Coronary artery (tissue), 2 donors: ENCODE measurements around the gene OPN3.

Experiments
- DNase-seq: peaks from one replicate; pipeline ENCODE4 v3.0.0-alpha.2; 2017; ENCODE audit warnings: low spot score
- H3K27ac ChIP-seq, 2 donors: fragments of 200-600 bp; sonication (generic); one replicate each; pipeline ENCODE4 v1.5.1; 2016 to 2019
- H3K4me3 ChIP-seq: fragments of 200-600 bp; sonication (generic); 2 replicates; pipeline ENCODE4 v1.5.1; 2016; ENCODE audit warnings: mild to moderate bottlenecking, moderate library complexity
- TF ChIP-seq, protein P1 (sequence below): fragments of 200-600 bp; sonication (generic); IDR thresholded peaks from one replicate; pipeline ENCODE4 v1.5.1; 2019; ENCODE audit warnings: antibody characterized with exemption

The OPN3 gene

DNA sequence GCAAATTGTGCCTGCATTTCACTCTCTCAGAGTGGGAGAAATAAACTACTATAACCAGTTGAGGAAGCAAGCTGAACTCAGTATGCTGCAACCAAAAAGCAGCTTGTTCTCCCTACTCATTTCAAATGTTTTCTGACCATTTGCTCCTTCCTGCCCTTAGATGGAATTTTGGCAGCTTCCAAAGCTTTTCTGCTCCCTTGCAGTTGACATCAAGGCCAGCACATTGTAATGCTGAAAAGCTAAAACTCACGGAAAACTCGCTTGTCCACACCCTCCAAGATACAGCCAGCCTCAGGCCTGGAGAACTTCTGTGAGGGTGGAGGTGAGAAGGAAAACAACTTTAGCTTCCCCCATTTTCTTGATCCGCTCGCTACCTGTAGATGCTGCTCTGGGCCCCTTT is 5.0 kb upstream of the OPN3 start:
- TF ChIP-seq, protein P1, sequence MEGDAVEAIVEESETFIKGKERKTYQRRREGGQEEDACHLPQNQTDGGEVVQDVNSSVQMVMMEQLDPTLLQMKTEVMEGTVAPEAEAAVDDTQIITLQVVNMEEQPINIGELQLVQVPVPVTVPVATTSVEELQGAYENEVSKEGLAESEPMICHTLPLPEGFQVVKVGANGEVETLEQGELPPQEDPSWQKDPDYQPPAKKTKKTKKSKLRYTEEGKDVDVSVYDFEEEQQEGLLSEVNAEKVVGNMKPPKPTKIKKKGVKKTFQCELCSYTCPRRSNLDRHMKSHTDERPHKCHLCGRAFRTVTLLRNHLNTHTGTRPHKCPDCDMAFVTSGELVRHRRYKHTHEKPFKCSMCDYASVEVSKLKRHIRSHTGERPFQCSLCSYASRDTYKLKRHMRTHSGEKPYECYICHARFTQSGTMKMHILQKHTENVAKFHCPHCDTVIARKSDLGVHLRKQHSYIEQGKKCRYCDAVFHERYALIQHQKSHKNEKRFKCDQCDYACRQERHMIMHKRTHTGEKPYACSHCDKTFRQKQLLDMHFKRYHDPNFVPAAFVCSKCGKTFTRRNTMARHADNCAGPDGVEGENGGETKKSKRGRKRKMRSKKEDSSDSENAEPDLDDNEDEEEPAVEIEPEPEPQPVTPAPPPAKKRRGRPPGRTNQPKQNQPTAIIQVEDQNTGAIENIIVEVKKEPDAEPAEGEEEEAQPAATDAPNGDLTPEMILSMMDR: no peak
- DNase-seq: no peak
- H3K27ac ChIP-seq: peak overlapping the region; percentile 34 to 37
- H3K4me3 ChIP-seq: no peak overlapping the region

DNA sequence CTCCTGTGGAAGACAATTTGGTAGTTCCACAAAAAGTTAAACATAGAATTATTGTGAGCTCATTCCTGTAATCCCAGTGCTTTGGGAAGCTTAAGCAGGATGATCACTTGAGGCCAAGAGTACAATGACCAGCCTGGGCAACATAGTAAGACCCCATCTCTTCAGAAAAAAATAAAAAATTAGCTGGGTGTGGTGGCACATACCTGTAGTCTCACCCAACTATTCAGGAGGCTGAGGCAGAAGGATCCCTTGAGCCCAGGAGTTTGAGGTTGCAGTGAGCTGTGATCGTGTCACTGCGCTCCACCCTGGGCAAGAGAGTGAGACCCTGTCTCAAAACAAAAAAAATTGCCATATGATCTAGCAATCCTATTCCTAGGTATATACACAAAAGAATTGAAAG is 4.1 kb upstream of the OPN3 start:
- TF ChIP-seq, protein P1: no peak
- no peak for DNase-seq

DNA sequence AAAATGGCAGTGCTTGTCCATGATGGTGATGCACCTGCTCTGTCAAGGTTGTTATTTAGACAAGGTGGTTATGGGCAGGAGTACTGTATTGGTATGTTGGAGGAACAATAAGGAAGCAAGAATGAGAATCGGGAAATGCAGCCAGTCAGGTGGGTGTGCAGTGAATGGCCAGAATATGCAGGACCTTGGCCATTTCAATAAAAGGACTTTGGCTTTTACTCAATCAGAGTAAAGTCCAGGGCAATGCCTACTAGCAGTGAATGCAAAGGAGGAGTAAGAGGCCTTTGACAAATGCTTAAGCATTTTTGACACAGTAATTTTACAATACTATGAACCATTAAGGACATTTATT is 2.4 kb upstream of the OPN3 start:
- no peak for DNase-seq
- H3K27ac ChIP-seq: peak overlapping the region in 1 of 2 donors; percentile 26
- H3K4me3 ChIP-seq: no peak overlapping the region
- TF ChIP-seq, protein P1: no peak

More for the DNA sequence above, 4.1 kb upstream of the OPN3 start:
- no peak overlapping the region for H3K4me3 ChIP-seq
- H3K27ac ChIP-seq: no peak overlapping the region

DNA sequence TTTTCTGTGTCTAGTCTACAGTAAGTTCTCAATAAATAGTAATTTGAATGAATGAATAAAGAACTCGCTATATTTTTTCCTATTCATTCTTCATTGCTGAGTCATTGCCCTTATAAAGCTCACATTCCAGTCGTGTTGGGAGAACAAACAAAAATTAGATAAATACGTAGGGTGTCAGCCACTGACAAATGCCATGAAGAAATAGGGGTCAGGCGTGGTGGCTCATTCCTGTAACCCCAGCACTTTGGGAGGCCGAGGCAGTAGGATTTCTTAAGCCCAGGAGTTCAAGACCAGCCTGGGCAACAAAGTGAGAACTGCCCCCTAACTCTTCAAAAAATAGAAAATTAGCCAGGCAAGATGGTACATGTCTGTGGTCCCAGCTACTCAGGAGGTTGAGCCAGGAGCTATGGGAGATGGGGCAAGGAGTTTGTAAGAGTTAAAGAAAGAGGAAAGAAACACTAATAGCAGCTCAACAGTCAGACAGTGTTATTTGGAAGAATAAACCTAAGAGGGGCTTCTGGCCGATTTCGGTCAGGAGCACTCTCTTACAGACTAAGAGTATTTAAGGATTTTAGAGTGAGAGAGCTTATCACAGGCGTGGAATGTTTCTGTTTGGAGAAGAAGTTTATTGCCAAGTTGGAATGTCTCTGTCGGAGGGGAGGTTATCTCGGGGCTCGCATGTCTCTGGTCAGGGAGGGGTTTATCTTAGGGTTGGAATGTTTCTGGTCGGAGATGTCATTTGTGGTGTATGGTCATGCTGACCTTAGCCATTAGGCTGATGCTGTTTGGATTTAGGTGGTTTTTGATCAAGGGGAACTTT is 1.8 kb upstream of the OPN3 start:
- peak overlapping the region in 1 of 2 donors; percentile 92 for H3K27ac ChIP-seq
- TF ChIP-seq, protein P1: no peak
- no peak for DNase-seq

DNA sequence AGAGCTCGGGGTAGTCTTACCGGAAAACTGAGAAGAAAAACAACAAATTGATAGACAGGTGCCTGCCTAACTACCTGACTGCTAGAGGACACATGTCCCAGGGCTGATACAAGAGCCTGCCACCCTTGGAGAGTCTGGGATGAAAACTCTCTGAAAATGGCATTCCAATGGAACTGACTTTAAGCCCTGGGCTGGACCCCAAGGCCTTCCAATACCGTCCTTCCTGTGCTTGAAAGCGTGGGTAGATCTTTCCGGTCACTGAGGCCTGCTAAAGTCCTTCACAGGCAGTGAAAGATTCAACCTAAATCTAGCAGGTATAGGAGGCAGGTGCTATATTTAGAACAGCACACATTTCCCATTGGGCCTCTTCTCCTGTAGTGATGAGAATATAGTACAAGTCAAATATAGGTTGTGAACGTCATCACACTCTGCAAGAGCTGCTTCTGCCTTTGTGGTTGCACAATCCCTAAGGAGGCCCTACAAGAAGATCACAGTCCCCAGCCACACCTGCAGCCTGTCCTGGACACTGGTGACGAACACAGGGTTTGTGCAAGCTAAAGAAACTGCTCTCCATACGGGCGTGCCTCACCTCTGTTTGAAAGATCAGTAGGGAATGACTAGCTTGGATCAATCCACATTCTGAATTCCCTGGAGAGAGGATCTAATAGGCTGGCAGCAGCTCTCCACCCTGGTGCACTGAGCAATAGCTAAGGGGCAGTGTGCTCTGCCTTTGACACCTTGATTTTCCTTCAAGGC is 876 bp upstream of the OPN3 start:
- TF ChIP-seq, protein P1: no peak
- no peak for DNase-seq
- Histone ChIP-seq H3K4me3 (peak overlapping the region; percentile 97), H3K27ac (peak overlapping the region; percentile 19 to 92)

More for the DNA sequence above, 1.8 kb upstream of the OPN3 start:
- H3K4me3 ChIP-seq: no peak overlapping the region

DNA sequence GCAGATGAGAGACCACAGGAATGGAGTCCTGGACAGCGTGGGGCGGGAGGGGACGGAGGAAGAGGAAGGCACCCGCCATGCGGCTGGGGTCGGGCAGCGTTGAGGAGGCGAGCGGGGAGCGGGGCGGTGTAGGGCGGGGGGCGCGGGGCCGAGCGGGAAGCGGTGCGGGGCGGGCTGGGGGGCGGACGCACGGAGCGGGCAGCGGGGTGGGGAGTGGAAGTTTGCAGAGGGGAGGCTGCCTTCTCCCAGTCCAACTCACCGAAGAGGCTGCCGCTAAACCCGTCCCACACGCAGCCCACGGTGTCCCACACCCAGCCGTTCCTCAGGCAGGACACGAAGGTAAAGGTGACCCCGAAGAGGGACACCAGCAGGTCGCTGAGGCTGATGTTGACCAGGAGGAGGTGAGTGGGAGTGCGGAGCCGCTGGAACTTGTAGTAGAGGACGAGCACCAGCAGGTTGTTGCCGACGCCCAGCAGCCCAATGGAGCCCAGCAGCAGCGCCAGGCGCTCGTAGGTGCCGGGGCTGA is 483 bp downstream of the OPN3 start:
- DNase-seq: peak; percentile 74
- Histone ChIP-seq H3K4me3 (peak overlapping the region; percentile 97), H3K27ac (peak overlapping the region; percentile 72 to 92)
- TF ChIP-seq, protein P1: no peak
